Limb (tissue), 2 donors: ENCODE measurements around the gene MACROH2A2.
"Not testable (repeated sequence)": the region's sequence is repeated elsewhere in the genome, so short reads cannot be mapped to it uniquely, and the experiment has no call there.

Experiments used
- DNase-seq, 2 donors: peaks; one replicate each; pipeline ENCODE4 v3.0.0-alpha.2; 2016; ENCODE audit errors: extremely low spot score in 2 of 2

The MACROH2A2 gene

DNA sequence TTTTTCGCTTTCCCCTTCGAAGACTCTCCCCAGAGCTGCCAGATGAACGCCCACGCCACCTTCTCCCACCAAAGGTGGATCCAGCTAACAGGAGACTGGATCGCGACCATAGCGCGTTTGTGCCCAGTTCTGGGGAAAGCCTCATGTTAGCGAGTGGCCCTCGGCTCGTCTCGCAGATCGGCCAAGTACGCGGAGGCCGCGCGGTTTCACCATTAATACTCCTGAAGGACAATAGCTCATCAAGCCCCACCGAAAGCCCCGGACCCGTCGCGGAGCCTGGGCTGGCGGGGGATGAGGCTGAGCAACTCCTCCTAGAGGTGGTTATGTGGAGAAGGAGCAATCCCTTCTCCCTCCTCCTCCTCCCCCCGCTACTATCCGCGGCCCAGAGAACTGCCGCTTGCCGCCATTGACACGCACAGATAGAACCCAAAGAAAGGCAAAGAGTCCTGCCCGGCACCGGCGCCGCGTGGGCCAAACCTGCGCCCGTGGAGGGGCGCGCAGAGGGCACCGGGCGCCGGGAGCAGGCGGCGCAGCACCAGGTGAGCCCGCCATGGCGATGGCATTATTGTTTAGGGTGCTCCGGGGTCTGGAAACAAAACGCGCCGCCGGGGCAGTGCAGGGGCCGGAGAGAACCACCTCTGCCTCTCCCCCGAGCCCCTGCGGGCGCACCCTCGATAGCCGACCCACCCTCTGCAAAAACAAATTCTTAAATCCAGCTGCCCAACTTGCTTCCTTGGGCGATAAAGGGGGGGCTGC lies at the start of gene MACROH2A2:
Gene MACROH2A2 (plus strand): TSS at position 385 of the 756 bp plus-strand sequence. CDS start 22,813 bp downstream, outside the sequence.
- peak; percentile 77 to 88 for DNase-seq

DNA sequence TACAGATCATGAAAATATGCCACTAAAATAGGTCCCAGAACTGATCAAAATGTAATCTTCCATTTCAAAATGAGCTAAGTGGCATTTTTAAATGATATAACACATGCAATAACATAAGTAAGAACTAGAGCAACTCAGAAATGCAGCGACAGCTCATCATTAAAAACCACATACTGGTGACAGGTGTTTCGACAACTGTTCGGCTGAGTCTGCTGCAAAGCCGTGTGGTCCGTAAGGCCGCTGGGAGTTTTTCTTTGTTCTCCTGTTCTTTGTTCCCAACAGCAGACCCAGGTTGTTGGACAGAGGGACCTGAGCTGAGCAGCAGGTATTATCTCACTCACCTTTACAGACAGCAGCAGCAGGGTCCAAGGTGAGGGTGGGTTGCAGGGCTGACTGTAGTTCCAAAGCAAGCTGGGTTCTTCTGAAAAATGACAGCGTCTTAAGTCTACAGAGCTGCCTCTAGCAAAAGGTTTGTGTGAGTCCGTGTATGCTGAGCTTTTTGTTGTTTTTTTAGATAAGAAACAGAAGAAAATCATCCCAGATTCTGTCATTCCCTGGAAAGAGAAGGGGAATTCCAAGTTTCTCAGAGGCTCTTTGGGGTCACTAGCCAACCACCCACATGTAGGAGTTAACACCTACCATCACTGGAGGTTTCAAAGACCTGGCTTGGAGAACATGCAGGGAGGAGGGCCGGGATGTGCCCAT lies 45.4 kb upstream of the MACROH2A2 start:
- DNase-seq: no peak

DNA sequence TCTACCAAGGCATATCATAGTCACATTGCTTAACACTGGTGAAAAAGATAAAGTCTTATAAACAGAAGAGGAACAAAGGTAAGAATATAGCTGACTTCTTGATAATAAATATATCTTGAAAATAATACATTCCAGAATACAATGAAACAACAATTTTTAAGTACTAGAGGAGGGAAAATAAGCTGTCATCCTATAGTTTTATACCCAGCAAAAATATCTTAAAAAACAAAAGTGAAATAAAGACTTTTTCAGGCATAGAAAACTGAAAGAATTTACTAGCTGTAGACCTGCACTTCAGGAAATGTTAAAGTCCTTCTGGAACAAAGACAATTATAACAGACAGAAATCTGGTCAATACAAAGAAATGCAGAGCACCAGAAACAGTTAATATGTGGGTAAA lies 21.4 kb upstream of the MACROH2A2 start:
- no peak for DNase-seq

DNA sequence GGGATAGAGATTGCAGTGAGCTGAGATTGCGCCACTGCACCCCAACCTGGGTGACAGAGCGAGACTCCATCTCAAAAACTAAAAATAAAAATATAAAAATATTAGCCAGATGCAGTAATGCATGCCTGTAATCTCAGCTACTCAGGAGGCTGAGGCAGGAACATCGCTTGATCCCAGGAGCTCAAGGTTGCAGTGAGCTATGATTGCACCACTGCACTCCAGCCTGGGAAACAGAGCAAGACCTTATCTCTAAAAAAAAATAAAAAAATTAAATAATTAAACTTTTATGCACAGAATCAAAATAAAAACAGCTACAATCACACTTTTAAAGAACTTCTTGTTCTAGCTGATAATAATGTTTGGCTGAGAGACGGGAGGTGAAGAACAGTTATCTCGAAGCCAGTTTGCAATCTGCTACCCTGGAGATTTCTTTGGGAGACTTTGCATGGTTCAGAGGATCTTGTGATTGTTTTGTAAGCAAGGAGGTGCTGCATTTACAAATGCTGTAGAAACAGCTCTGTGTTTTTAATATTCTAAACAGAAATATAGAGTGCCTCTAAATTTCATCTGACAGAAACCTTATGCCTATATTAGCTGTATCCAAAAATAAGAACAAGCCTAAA lies 19.9 kb upstream of the MACROH2A2 start:
- no peak for DNase-seq

DNA sequence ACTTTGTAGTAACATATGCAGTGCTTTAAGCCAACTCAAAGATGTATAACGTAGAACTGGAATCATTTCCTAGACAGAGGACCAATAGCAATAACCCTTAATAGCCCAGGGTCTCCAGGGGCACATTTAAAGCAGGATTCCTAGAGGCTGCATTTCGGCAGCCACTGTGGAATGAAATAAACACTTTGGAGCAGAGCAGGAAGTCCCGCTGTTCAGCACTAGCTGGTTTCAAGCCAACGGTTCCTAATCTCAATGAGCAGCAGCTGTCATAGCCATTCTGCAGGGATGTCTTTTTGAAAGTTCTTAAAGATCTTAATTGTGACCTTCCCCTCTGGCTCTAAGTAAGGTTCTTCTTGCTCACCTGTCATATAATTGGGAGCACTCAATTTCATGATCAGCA lies 18.4 kb upstream of the MACROH2A2 start:
- peak; percentile 37 to 45 for DNase-seq

DNA sequence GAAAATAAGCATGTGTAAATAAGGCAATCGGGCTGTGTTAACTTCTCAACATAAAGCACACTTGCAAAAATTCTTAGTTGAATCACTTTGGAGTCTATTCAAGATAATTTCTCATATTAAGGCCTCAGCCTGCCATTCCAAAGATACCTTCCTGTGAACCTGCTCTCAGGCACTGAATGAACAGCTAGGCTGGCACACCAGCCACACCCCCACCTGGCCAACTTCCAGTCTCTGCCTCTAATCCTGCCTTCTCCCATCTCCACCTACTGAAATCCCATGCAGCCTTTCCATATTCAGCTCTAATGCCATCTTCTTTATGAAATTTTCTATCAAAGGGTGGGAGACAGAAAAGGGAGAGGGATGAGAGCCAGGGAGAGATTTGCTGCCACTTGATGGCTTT lies 17.1 kb upstream of the MACROH2A2 start:
- DNase-seq: no peak

DNA sequence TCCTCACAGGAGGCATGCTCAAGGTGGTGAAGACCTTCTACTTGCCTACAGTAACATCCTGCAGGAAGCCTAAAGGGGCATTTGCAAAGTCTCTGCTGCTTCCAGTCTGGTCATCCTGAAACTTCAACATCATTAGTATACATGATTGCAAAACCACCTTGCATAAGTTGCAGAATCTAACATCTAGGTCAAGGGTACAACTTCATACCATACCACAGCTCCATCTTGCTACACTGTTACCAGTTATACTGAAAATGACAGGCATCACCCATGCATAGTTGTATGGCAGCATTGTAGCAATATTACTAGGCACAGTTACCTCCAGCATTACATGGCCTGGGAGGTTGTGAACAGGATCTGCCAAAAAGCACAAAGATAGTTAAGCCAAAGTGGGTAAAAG lies 13.7 kb upstream of the MACROH2A2 start:
- no peak for DNase-seq

DNA sequence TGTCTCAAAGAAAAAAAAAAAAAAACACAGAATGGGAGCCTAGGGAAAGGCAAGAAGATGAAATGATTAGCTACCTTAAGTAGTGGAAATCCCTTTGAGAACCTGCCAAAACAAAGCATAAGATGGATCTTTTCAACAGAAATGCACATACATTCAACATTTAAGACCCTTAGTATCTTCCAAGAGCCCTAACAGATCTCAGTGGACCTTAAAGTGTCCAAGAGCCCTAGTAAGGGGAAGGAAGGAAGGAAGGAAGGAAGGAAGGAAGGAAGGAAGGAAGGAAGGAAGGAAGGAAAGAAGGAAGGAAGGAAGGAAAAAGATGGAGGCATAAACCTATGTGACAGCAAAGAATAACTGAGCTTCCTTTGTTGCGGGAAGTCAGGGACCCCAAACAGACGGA lies 11.6 kb upstream of the MACROH2A2 start:
- no peak for DNase-seq

DNA sequence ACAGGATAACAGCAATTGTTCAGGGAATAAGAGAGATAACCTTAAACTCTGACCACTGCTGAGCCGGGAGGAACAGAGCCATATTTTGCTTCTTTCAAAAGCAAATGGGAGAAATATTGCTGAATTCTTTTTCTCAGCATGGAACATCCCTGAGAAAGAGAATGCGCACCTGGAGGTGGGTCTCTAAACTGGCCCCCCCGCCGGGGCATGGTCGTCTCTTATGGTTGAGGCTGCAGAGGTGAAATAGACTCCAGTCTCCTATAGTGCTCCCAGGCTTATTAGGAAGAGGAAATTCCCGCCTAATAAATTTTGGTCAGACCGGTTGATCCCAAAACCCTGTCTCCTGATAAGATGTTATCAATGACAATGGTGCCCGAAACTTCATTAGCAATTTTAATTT lies 10.9 kb upstream of the MACROH2A2 start:
- not testable (repeated sequence) for DNase-seq

DNA sequence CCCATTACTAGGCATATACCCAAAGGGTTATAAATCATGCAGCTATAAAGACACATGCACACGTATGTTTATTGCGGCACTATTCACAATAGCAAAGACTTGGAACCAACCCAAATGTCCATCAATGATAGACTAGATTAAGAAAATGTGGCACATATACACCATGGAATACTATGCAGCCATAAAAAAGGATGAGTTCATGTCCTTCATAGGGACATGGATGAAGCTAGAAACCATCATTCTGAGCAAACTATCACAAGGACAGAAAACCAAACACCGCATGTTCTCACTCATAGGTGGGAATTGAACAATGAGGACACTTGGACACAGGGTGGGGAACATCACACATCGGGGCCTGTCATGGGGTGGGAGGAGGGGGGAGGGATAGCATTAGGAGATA lies 5.6 kb upstream of the MACROH2A2 start:
- not testable (repeated sequence) for DNase-seq

DNA sequence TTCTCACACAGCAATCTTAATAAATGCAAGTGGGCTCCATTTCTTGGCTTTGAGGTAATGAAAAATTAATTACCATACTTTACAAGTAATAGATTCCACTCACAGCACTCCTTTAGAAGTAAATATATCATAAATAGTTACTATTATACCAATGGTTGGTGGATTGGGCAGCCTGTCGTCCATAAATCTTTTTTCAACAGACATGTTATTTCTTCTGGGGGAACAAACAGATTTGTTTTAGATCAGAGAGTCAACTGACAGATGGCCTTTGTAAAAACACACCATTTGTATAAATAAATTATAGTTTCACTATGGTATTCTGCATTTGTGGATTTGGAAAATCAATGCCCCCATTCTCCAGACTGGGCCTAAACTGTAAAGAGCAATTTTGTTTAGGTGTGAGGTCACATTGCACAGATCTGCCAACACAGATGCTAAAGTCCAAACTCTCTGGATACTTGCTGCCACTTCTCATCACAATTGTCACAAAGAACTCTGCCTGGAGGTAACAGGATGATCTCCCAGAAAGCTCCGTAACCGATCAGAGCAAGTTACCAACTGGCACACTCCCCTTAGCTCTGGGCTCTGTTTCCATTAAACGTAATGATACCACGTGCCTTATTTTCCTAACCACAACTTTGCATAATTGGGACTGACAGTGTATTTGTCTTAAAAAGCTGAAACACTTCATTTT lies 4.5 kb upstream of the MACROH2A2 start:
- no peak for DNase-seq

DNA sequence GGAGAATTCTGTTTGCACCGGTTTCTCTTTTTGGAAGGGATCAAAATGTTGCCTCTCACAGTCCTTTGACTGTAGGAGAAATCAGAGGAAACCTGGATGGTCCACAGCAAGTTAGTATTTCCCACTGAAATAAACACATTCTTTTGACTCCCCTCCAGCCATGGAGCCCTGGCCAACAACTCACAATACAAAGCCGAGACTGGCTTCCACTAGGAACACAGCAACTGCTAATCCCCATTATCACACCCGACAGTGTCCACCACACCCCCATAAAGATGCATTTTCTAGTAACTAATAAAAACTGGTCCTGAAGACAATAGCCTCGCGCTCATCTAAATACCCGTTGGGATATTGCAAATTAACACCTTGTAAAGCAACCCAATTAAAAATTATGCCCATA lies 798 bp upstream of the MACROH2A2 start:
- peak in 1 of 2 donors; percentile 38 for DNase-seq

DNA sequence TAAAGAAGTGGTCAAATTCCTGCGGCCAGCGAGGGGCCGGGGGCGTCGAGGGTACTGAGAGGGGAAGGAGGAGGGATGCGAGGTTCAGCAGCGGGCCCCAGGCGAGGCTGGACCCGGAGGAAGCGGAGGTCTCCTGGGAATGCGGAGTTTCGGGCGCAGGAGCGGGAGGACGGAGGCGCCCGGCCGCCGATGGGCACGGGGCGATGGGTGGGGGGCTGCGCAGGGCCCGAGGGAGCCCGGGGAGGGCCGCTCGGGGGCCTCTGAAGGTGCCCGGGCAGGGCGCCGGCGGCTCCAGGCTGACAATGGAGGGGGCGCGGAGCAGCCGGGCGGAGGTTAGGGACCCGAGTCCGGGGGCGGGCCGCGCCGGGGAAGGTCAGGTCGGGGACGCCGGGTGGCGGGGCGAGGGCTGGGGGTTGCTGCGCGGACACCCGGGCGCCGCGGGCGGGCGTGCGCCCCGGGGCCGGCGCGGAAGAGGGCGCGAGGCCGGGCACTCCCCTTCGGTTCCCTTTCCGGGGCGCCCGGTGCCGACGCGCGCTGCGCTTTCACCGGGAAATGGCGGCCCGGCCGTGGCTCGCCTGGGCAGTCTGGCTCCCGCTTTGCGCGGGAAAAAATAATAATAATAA lies 683 bp downstream of the MACROH2A2 start:
- peak; percentile 10 to 74 for DNase-seq

DNA sequence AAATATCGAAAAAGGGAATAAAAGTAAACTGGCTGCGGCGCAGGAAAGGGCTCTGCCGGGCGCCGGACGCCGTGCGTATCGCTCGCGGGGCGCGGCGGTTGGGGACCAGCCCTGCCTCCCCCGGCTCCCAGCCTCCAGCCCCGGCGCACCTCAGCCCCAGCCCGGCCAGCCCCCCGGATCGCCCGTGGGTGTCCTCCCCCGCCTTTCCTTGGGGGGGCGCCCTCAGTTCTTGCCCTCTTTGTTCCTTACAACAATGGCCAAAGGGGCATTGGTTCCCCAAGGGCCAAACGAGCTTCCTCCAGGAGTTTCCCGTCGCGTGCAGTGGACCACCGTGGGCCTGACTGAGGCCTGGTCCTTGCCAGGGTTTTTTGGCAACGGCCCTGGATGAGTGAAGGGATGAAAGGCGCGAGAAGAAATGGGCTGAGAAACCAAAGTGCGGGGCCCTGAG lies 1.2 kb downstream of the MACROH2A2 start:
- DNase-seq: peak; percentile 6 to 78

DNA sequence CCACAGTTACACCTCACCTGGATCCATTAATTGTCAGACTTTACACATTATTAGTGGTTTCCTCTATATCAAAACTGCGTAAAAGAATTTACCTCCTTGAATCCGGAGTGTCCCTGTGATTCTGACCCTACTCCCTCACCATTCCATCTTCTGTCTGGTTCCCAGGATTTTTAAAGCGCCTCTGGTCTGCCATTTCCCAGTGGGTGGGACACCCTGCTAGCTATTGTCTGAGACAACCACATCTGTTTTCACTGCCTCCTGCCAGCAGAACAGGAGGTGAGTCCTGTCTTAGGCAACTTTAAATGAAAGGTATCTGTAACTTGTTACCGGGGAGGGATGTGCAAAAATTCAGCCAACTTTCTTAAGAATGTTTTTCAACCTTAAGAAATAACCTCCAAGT lies 2.3 kb downstream of the MACROH2A2 start:
- DNase-seq: no peak

DNA sequence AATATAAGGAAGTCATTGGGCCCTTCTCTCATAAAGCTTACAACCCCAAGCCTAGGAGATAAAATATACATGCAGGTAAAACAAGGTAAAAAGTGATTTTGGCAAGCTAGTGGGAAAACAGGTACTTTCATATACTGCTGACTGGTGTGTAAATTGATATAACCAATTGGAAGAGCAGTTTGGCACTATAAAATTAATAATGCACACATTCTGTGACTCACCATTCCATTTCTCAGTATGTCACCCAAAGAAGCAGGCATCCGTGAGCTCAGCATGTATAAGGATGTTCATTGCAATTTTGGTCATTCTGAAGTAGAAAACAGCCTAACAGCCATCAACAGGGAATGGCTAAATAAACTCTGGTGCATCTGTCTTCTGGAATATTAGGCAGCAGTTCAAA lies 2.9 kb downstream of the MACROH2A2 start:
- DNase-seq: no peak

DNA sequence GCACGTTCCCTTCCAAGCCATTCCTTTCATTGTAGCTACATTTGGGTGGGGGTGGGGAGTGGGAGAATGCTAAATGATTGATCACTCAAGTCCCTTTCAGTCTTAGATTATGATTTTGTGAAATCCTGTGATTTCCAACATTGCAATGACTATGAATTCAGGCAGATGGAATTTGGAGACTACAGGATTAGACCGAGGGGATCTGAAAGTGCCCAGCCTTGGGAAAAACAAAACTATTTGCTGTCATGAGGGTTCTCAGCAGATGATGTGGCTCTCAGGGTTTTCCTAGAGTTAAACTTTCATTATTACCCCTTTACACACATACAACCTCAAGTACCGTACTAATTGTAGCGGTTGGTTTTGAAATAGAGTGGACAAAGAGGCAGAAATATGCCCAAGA lies 4.7 kb downstream of the MACROH2A2 start:
- DNase-seq: no peak

DNA sequence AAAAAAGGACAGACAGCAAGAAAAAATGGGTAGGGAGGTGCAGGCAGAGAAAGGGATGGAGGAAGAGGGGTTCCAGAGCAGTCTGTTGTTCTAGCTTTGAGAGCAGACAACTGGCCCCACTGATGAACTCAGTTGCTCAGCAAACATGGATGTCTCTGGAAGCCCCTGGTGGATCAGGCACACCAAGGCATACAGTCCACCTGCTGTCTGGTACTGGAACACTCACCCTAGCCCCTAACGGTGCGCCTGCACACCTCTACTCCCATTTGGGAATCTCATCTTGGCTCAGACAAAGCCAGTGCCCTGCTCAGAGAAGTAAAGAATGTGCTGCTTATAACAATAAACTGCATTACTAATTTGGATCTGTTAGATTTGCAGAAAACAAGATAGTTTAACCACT lies 7.7 kb downstream of the MACROH2A2 start:
- DNase-seq: no peak

DNA sequence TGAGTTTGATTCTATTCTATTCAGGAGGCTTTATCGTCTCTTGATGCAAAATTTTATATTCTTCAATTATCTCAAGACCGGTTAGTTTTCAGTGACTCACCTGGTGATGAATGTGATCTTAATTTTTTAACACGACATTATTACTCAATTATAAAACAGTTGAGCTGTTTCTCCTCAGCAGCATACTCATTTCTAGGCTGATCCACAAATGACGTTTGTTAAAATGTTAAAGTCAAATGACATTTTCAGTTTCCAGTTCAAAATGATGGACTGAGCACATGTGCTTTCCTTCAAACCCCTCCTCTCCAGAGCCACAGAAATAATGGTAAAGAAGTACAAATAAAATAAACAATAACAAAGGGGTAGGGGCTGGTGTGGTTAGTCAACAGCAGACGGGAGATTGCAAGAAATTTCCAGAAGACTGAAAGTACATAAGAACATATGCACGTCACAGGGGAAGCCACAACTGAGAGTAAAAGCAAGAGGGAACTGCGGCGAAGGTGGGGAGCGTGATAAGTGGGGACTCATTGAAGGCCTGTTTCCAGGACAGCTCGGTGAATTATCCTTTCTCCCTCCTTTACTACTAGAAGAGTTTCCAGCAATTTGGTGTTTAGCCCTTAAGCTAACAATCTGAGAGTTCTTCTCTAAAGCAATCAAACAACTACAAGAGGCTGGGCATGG lies 10.9 kb downstream of the MACROH2A2 start:
- no peak for DNase-seq

DNA sequence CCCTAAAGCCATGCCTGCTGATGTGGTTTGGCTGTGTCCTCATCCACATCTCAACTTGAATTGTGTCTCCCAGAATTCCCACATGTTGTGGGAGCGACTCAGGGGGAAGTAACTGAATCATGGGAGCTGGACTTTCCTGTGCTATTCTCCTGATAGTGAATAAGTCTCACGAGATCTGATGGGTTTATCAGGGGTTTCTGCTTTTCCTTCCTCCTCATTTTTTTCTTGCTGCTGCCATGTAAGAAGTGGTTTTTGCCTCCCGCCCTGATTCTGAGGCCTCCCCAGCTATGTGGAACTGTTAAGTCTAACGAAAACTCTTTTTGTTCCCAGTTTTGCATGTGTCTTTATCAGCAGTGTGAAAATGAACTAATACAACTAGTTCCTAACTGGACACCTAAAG lies 11.8 kb downstream of the MACROH2A2 start:
- DNase-seq: no peak

DNA sequence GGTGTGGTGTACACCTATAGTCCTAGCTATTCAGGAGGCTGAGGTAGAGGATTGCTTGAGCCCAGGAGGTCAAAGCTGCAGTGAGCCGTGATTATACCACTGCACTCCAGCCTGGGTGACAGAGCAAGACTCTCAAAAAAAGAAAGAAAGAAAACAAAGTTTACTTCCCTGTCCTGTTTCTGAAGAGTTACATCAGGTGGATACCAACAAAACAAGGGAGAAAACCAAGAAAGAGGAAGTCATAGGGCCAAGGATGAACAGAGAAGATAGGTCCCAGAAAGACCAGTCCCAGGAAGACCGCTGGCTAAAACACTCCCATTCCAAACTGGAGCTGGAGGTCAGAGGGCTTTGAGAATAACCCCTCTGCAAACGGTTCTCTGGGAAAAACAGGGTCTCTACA lies 13.5 kb downstream of the MACROH2A2 start:
- DNase-seq: no peak
